H54 (cell line): ENCODE data around the gene C20orf144.

Experiments
- DNase-seq: peaks from one replicate; pipeline ENCODE4 v3.0.0; 2011; ENCODE audit warnings: low spot score, mixed read lengths; ENCODE audit not compliant: insufficient read length
- FAIRE-seq: peaks from 3 replicates; lab custom pipeline; 2011; peaks lifted over from hg19 to GRCh38; lab: Jason Lieb, UNC
- POLR2A ChIP-seq: IDR thresholded peaks from 2 replicates; pipeline ENCODE4 v1.6.1; 2011; ENCODE audit warnings: low read depth, mild to moderate bottlenecking, low read length

Gene C20orf144

DNA sequence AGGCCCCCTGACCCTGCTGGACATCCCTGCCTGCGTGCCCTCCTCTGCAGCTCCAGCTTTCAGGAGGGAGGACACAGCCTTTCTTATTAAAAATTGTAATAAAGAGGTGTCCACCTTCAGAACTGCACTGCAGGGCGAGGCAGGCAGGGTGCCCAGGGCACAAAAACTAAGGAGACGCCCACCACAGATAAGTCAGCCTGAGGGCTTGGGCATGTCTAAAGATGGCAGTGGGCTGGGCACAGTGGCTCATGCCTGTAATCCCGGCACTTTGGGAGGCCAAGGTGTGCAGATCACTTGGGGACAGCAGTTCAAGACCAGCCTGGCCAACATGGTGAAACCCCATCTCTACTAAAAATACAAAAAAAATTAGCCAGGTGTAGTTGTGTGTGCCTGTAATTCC lies 7.0 kb upstream of the C20orf144 start:
- FAIRE-seq, result no peak
- DNase-seq, result no peak
- TF ChIP-seq POLR2A, result no peak

DNA sequence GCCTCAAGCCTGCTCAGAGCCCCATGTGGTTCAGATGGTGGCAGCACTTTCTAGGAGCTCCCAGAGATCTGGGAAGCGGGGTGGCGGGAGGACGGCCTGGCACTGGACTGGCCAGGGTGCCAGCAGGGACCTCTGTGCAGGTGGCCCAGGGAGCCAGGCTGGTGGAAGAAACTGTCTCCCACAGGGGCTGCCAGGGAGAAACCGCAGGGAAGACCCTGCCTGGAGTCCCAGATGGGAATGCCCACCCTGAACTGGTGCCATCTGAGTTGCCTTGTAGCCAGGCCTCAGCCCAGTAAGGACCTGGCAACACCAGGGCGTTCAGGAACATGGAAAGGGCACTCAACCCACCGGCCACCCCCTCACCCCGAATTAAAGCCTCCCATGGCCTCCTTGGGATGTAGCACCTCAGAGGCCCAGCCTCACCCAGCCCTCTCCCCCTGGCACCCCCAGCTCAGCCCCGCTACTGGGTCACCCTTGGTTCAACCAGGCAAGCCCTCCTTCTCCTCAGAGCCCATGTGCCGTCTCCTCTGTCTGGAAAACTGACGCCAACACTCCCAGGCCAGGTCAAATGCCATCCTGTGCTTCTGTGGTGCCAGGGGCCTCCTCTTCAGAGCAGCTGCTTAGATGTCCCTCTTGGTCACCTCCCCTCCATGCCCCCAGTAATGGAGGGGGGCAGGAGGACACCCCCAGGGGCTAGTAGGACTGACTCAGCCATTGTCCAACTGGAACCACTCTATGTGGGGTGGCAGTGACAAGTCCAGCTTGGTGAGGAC lies 5.9 kb upstream of the C20orf144 start:
- TF ChIP-seq POLR2A, result 0 out of 2 replicates have a peak, but pooled peaks have one; percentile 6
- FAIRE-seq (no peak), DNase-seq (no peak)

DNA sequence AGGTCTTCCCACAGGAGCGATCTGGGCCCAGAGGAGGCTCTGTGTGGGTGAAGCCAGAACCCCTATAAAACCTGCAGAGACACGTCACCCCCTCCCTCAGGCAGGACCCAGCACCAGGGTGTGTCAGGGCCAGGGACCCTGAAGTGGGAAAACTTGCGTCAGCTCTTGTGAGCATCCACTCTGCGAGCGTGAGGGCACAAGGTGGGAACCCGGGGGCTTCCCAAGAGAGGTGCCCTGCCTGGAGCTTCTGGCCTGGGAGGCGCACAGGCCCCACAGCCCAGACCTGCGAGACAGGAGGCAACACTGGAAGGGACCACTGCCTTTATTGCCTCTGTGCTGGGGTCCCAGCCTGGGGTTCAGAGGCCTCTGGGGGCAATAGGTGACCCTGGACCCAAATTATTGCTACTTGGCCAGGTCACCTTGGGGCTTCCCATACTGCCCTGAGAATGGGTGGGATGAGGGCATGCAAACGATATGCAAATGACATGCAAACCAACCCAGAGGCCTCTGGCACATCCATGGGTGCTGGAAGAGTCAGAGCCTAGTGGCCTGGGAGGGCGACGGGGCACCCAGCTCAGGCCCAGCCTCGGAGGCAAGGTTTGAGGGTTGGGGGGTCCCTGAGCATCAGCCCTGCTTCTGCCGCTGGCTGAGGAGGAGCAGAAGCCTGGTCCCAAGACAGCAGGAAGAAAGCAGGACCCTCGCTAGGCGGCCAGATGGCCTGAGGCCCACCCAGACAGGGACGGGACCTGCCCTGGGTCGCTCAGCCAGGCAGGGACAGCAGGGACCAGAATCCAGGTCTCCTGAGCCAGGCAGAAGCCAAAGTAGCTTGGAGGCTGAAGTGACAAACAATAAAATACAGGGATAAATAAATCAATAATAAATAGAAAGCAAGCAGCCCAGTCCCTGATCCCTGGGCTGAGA lies 5.1 kb upstream of the C20orf144 start:
- FAIRE-seq, result no peak

DNA sequence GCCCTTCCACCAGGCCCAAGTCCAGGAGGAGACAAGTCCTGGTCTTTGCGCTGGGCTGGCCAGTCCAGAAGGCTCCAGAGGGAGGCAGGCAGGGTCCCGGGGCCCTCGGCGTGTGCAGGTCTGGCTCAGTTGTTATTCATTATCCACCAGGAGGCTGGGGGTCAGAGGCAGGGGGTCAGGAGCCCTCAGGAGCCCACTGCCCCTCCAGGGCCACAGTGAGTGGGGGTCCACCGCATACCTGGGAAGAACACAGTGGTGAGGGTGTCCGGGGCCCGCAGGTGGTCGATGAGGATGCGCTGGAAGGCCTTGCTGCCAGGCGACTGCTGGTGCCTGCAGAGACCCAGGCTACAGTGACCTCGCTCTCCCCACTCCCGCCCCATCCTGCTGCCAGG lies 4.4 kb upstream of the C20orf144 start:
- no peak for TF ChIP-seq POLR2A
- no peak for DNase-seq
- no peak for FAIRE-seq

More for the DNA sequence above, 5.1 kb upstream of the C20orf144 start:
- DNase-seq, result no peak
- TF ChIP-seq POLR2A, result no peak

DNA sequence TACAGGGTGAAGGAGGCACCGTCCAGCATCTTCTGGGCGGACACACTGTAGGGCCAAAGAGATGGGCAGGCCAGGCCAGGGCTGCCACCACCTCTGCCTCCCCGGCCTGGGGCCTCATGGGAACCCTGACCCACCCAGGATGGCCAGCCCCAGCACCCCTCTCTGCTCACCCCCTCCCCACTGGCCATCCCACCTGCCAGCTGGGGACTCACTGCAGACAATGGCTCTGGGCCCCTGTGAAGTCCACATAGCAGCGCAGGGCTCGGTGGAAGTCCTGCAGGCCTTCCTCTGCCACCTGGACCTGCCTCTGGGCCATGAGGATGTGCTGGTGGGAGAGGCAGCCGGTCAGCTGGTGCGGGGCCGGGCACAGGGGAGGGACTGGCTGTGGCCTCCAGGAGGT lies 3.6 kb upstream of the C20orf144 start:
- DNase-seq, result no peak
- no peak for FAIRE-seq
- TF ChIP-seq POLR2A, result no peak

DNA sequence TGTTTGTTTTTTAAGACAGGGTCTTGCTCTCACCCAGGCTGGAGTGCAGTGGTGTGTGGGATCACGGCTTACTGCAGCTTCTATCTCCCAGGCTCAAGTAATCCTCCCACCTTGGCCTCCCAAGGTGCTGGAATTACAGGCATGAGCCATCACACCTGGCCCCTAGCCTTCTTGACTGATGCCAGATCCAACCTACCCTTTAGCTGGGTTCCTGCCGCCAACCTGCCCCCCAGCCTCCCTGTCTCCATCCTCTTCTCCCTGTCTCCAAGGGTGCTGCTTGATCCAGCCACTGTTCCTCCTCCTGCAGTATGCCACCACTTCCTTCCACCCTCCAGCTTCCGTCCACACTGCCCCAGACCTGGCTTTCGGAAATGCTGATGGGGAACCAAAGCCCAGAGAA lies 3.2 kb upstream of the C20orf144 start:
- FAIRE-seq (no peak), DNase-seq (no peak)
- no peak for TF ChIP-seq POLR2A

DNA sequence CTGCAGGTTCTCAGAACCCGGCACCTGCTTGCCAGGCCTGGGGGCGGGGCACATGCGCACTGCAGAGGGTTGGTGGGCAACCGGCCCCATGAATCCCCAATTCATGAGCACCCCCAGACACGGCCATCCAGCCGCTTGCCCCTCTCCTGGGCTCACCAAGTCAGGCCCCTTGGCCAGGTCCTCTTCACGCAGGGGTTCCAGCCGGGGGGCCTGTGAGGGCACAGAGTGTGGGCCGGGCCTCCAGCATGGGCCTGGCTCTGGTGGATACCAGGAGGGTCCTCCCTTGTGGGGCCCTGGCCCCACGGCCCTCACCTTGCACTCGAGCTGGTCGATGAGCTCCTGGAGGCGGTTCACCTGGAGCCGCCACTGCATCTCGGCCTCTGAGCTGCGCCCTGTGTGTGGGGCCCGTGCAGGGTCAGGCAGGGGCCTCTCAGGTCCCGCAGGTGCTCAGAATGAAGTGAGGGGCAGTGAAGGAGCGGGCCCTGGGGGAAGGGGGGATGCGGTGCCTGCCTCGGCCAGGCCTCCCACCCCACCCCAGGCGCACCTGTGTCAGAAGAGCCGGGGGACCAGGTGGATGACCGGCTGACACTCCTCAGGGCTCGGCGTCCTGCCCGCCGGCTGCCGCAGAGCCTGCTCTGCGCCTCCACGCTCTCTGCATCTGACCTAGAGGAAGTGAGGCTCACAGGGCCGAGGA lies 2.6 kb upstream of the C20orf144 start:
- no peak for FAIRE-seq
- no peak for TF ChIP-seq POLR2A
- DNase-seq, result no peak

DNA sequence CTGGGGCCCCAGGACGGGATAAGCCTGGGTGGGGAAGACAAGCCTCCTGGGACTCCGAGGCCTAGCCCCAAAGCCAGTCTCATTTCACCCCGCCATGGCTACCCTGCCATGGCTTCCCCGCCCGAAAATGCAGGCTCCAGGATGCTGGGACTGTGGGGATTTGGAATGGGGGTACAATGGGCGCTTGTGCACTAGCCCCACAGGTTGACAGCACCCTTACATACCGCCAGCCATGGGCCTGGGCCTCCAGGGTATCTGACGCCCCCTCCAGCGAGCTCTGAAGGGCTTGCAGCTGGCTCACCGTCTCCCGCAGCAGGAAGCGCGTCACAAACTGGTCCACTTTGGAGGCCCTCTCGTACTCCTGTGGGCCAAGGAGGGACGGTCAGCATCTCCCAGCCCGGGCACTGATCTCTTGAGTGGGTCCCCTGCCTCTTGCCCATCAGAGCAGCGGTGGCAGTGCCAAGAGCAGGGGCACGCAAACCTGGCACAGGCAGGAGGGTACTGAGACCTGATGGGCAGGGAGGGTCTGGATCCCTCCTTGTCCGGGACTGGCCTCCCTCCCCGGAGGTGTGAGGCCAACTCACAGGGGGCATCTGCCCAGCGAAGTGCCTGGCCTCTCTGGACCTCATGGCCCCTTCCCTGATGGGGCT lies 2.0 kb upstream of the C20orf144 start:
- TF ChIP-seq POLR2A, result no peak
- FAIRE-seq (no peak), DNase-seq (no peak)

DNA sequence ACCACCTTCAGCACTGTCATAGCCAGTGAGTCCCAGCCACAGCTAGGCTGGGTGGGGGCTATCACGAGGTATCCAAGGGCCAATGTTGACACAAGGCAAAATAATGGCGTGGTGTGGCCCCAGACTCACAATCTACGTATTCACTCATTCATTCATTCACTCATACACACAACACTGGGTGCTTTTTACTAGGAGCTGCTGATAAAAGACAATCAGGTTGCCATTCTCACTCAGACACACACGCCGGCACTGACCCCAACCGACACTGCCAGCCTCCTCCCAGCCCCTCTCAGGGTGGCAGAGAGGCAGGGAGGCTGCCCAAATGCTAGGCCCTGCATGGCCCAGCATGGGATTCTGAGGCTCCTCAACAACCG lies 1.5 kb upstream of the C20orf144 start:
- no peak for TF ChIP-seq POLR2A
- DNase-seq (no peak), FAIRE-seq (no peak)

DNA sequence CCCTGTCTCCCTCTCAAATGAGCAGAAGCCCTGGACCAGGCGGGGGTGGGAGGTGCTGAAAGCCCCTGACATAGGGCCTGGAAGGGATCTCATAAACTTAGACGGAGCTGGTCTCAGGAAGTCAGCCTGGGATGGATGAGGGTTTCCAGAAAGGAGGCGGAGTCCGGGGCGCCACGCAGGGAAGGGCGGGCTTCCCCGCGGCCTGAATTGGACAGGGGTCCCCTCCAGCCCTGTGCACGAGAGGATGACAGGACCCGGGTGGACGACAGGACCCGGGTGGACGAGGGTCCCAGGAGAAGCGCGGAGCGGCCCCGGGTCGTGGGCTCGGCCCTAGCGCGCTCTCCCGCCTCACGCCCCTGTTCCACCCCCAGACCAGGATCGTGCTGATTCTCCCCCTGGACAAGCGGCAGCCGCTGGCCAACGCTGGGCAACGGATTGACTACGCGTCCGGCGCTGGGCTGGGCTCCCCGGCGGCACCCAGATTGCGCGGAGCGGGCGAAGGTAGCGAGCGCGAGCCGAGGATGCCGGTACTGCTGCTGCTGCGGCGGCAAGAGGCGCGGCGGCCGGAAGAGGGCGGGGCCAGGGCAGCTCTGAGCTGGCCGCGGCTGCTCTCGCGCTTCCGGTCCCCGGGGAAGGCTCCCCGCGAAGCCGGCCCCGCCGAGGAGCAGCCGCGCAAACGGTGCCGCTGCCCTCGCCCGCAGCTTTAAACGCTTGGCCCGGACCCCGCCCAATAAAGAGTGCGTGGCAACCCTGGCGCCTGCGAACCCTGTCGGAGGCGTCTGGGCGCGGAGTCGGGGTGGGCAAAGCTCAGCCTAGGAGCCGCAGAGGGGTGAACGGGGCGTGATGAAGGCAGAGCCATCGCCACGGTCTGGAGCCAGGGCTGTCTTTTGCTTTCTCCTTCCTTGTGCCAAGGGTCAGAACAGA lies 1.3 kb downstream of the C20orf144 start:
- peak; percentile 97 for DNase-seq
- no peak for FAIRE-seq
- TF ChIP-seq POLR2A, result peak; percentile 89

DNA sequence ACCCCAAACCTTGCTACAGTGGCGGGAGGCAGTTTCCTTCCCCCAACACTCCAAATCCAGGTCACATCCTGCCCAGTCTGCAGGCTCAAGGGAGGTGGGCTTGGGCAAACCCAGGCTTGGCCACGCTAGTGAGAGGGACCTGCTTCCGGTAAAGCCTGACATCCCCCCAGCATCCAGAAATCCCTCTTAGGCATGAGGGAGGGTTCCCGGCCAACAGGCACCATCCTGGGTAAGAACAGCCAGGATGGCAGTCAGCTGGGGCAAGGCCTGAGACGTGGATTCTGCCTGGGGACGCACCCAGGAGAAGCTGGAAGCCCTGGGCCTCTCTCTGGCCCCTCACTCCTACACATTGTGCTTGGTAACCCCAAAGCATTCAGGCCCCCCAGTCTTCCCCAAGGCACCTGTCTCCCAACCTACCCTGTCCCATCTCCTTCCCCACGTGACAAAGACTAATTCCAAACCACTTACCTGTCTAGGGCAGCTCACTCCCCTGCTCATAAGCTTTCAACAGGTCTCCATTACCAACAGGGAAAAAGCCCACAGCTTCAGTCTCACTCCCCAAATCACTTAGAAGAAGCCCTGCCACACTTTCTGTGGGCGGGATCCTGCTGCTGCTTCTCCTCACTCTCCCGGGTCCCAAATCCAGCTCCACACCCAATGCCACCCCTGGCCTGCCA lies 2.1 kb downstream of the C20orf144 start:
- FAIRE-seq (no peak), DNase-seq (no peak)
- no peak for TF ChIP-seq POLR2A

DNA sequence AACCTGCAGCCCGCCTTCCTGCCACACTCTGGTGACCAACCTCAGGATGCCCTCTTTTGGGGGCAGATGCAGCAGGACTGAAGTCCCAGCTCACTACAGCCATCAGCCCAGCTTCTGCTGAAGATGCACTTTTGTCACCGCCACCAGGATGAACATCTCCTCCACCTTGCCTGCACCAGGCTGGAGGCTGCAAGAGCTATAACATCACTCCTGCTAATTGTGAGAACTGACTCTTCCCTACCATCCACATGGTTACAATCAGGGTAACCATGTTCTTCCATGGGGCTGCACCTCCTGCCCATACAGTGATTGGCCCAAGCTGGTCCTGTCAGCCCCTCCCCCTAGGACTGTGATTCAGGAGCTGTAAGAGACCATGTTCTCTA lies 2.6 kb downstream of the C20orf144 start:
- TF ChIP-seq POLR2A, result peak; percentile 22; the same call in 1 of the 2 replicates

More for the DNA sequence above, 2.6 kb downstream of the C20orf144 start:
- DNase-seq, result no peak
- FAIRE-seq, result no peak
